Fibroblast of lung (primary cell): ENCODE measurements around the gene TMSB4X.

Source experiments
- EZH2 ChIP-seq: IDR thresholded peaks from 2 replicates; pipeline ENCODE4 v1.5.1; 2012; ENCODE audit warnings: low read length, control low read depth, mild to moderate bottlenecking; ENCODE audit errors: missing control alignments
- TF ChIP-seq, protein P1 (sequence below), 2 donors: IDR thresholded peaks in 1 of 2; conservative IDR thresholded peaks in 1 of 2; 1 replicate in 1 of 2; 2 replicates in 1 of 2; pipeline ENCODE4 v1.5.1; 2011 to 2012; ENCODE audit warnings: low read length in 2 of 2, control low read depth in 1 of 2, inconsistent platforms in 1 of 2, low read depth in 1 of 2, mild to moderate bottlenecking in 1 of 2

DNA sequence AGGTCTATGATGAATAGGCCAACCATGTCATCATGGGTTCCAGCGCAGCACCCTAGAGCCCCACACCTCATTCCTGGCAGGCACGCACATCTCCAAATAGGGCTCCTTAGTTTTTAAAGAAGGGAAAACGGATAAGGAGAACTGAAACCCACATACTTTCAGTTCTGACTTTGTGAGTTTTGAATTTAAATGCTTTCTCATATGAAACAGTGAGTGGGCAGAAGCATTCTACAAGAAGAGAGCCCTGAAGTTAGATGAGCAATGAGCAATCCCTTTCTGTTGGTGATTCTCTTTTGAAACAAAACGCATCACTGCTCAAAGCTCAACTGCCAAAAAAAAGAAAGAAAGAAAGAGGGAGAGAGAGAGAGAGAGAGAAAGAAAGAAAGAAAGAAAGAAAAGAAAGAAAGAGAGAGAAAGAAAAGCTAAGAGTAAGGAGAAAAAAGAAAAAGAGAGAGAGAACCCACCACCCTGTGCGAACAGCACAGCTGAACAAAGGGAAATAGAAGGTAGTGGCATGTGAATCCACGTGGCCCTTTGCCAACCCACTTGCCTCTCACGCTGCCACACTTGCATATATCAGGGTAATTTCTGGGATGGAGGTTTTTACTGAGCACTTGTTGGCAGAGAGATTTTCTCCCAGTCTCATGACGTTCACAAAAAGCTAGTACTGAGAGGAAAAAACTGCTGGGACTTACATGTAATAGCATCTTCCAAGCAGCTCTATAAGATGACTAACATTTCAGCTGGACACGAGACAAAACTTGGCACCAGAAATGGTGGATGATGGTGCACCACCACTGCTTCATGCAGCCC lies 31.0 kb downstream of the TMSB4X start:
- TF ChIP-seq, protein P1, sequence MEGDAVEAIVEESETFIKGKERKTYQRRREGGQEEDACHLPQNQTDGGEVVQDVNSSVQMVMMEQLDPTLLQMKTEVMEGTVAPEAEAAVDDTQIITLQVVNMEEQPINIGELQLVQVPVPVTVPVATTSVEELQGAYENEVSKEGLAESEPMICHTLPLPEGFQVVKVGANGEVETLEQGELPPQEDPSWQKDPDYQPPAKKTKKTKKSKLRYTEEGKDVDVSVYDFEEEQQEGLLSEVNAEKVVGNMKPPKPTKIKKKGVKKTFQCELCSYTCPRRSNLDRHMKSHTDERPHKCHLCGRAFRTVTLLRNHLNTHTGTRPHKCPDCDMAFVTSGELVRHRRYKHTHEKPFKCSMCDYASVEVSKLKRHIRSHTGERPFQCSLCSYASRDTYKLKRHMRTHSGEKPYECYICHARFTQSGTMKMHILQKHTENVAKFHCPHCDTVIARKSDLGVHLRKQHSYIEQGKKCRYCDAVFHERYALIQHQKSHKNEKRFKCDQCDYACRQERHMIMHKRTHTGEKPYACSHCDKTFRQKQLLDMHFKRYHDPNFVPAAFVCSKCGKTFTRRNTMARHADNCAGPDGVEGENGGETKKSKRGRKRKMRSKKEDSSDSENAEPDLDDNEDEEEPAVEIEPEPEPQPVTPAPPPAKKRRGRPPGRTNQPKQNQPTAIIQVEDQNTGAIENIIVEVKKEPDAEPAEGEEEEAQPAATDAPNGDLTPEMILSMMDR (conservative IDR thresholded peaks at IDR 0.05 in 1 of 2, IDR thresholded peaks at IDR 0.05 in 1 of 2; ENCODE audit: low read depth in 1 of 2, low read length in 2 of 2) = no peak
- TF ChIP-seq EZH2 = no peak
